MM.1S (cell line): ENCODE results near the gene QSOX1.

Experiments used
- DNase-seq: peaks from one replicate; pipeline ENCODE4 v3.0.0-alpha.2; 2015
- H2AFZ ChIP-seq: fragments of 300-600 bp; sonication (generic); 2 replicates; pipeline ENCODE4 v1.6.0; 2016; ENCODE audit warnings: antibody characterized with exemption, low read length
- H3F3A ChIP-seq: fragments of 300-600 bp; sonication (generic); 2 replicates; pipeline ENCODE4 v1.6.1; 2016; ENCODE audit warnings: mild to moderate bottlenecking, antibody characterized with exemption, low read length, moderate library complexity, mixed read lengths; ENCODE audit not compliant: insufficient read depth
- H3K27ac ChIP-seq: fragments of 300-600 bp; sonication (generic); 2 replicates; pipeline ENCODE4 v1.5.1; 2016; ENCODE audit warnings: mild to moderate bottlenecking, low read length
- H3K27me3 ChIP-seq: fragments of 300-600 bp; sonication (generic); replicated peaks from 2 replicates; pipeline ENCODE4 v1.6.0; 2016; ENCODE audit warnings: low read length; ENCODE audit not compliant: insufficient read depth
- H3K36me3 ChIP-seq: fragments of 300-600 bp; sonication (generic); replicated peaks from 2 replicates; pipeline ENCODE4 v1.6.1; 2016; ENCODE audit warnings: mild to moderate bottlenecking, low read length, mixed read lengths; ENCODE audit not compliant: insufficient read depth
- H3K4me1 ChIP-seq: fragments of 300-600 bp; sonication (generic); 2 replicates; pipeline ENCODE4 v1.6.1; 2016; ENCODE audit warnings: low read length, mixed read lengths
- H3K4me2 ChIP-seq: fragments of 300-600 bp; sonication (generic); 2 replicates; pipeline ENCODE4 v1.6.0; 2016; ENCODE audit warnings: low read depth, low read length
- H3K4me3 ChIP-seq: fragments of 300-600 bp; sonication (generic); 2 replicates; pipeline ENCODE4 v1.5.1; 2016; ENCODE audit warnings: low read length, mixed read lengths
- H3K79me2 ChIP-seq: fragments of 300-600 bp; sonication (generic); 2 replicates; pipeline ENCODE4 v1.6.1; 2016; ENCODE audit warnings: mixed run types, low read length, mixed read lengths
- H3K9ac ChIP-seq: fragments of 300-600 bp; sonication (generic); 2 replicates; pipeline ENCODE4 v1.6.1; 2016; ENCODE audit warnings: low read length, mixed read lengths
- H3K9me2 ChIP-seq: fragments of 300-600 bp; sonication (generic); replicated peaks from 2 replicates; pipeline ENCODE4 v1.6.1; 2016; ENCODE audit warnings: mild to moderate bottlenecking, low read length, mixed read lengths; ENCODE audit not compliant: insufficient read depth
- H3K9me3 ChIP-seq: fragments of 300-600 bp; sonication (generic); replicated peaks from 2 replicates; pipeline ENCODE4 v1.6.1; 2016; ENCODE audit warnings: mild to moderate bottlenecking, low read length, mixed read lengths; ENCODE audit not compliant: insufficient read depth
- H4K20me1 ChIP-seq: fragments of 300-600 bp; sonication (generic); 2 replicates; pipeline ENCODE4 v1.6.1; 2016; ENCODE audit warnings: mild to moderate bottlenecking, low read length, moderate library complexity, mixed read lengths; ENCODE audit not compliant: insufficient read depth
- EZH2 ChIP-seq: fragments of 300-600 bp; sonication (generic); optimal IDR thresholded peaks from 2 replicates; pipeline ENCODE3; 2017; ENCODE audit warnings: low read depth, mild to moderate bottlenecking, antibody characterized with exemption, low read length, mixed read lengths
- EZH2phosphoT487 ChIP-seq: fragments of 300-600 bp; sonication (generic); IDR thresholded peaks from 2 replicates; pipeline ENCODE4 v1.6.1; 2018; ENCODE audit warnings: antibody characterized with exemption, low read length
- TF ChIP-seq, protein P1 (sequence below): fragments of 300-600 bp; sonication (generic); IDR thresholded peaks from 2 replicates; pipeline ENCODE4 v1.5.1; 2016; ENCODE audit warnings: antibody characterized with exemption, low read length, mixed read lengths

Gene QSOX1

DNA sequence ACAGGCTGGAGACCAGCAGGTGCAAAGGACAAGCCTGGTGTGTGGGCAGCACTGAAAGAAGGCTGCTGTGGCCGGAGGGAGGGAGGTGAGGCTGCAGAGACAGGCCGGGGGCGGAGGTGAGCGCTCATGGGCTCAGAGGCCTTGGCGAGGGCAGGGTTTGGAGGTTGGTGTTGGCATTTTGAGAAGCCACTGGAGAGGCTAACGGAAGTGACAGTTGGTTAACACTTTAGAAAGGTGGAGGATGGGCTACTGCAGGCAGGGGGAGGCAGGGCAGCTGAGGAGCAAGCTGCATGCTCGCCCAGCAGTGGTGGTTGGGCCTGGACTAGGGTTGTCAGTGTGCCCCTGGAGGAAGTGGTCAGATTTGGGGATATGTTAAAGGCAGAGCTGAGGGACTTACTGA, 37.5 kb downstream of the QSOX1 start:
- H3K36me3 ChIP-seq = no peaks in the 10 kb centered on the region
- no peaks in the 10 kb centered on the region for H3K27me3 ChIP-seq
- H4K20me1 ChIP-seq = no peaks in the 10 kb centered on the region
- H2AFZ ChIP-seq = no peak overlapping the region
- no peaks in the 10 kb centered on the region for H3K9me3 ChIP-seq
- no peak for DNase-seq
- H3K27ac ChIP-seq = no peak overlapping the region
- H3K4me2 ChIP-seq = no peak overlapping the region
- H3K4me3 ChIP-seq = no peak overlapping the region
- TF ChIP-seq EZH2phosphoT487 (no peak), EZH2 (no peak)
- TF ChIP-seq, protein P1, sequence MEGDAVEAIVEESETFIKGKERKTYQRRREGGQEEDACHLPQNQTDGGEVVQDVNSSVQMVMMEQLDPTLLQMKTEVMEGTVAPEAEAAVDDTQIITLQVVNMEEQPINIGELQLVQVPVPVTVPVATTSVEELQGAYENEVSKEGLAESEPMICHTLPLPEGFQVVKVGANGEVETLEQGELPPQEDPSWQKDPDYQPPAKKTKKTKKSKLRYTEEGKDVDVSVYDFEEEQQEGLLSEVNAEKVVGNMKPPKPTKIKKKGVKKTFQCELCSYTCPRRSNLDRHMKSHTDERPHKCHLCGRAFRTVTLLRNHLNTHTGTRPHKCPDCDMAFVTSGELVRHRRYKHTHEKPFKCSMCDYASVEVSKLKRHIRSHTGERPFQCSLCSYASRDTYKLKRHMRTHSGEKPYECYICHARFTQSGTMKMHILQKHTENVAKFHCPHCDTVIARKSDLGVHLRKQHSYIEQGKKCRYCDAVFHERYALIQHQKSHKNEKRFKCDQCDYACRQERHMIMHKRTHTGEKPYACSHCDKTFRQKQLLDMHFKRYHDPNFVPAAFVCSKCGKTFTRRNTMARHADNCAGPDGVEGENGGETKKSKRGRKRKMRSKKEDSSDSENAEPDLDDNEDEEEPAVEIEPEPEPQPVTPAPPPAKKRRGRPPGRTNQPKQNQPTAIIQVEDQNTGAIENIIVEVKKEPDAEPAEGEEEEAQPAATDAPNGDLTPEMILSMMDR = no peak
- H3F3A ChIP-seq = no peaks in the 10 kb centered on the region
- no peaks in the 10 kb centered on the region for H3K79me2 ChIP-seq
- H3K4me1 ChIP-seq = no peaks in the 10 kb centered on the region
- no peaks in the 10 kb centered on the region for H3K9me2 ChIP-seq
- H3K9ac ChIP-seq = no peak overlapping the region

DNA sequence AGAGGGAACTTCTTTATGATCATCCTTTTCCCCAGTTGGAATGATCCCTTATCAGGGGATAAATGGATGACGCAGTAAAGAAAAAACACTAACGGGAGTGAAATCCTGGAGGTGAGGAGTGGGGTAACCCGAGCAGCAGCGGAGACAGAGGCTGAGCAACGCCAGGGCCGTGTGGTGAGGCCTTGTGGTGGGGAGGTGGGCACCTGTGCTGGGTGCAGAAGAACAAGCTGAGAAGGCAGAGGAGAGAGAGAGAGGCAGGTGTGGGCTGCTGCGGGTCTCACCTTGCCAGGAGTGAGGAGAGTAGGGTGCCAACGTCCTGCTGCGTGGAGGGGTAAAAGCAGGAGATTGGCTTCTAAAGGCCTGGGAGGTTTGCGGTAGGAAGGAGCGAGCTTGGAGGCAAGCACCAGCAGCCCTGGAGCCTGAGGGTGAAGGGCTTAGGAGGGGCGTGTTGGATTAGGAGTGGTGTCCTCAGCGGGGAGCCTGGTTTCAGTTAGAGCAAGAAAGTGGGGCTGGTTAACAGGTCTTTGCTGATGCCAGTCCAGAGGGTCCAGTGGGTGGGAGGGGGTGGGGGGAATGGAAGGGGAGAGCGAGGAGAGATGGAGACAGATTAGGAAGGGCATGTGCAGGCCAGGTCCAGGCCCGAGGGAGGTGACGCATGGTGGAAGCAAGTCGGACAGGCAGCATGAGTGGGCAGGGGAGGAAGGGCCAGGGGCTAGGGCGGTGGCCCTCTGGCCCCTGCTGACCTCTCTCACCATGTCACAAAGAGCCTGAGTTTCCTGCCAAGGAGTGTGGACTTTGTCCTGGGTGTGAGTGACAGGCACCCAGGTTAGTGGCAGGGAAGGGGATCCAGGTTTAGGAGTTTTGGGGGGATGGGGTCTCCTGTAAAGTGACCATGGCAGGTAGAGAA, 38.7 kb downstream of the QSOX1 start:
- H3F3A ChIP-seq = no peaks in the 10 kb centered on the region
- H3K27ac ChIP-seq = no peak overlapping the region
- H3K9me2 ChIP-seq = no peaks in the 10 kb centered on the region
- no peaks in the 10 kb centered on the region for H3K9me3 ChIP-seq
- H4K20me1 ChIP-seq = no peaks in the 10 kb centered on the region
- DNase-seq = no peak
- H3K36me3 ChIP-seq = no peaks in the 10 kb centered on the region
- H3K4me2 ChIP-seq = no peak overlapping the region
- H3K4me1 ChIP-seq = no peaks in the 10 kb centered on the region
- no peak for TF ChIP-seq EZH2
- TF ChIP-seq, protein P1 = no peak
- no peak for TF ChIP-seq EZH2phosphoT487
- H3K79me2 ChIP-seq = no peaks in the 10 kb centered on the region
- no peak overlapping the region for H2AFZ ChIP-seq
- H3K27me3 ChIP-seq = no peaks in the 10 kb centered on the region
- no peak overlapping the region for H3K4me3 ChIP-seq
- no peak overlapping the region for H3K9ac ChIP-seq

DNA sequence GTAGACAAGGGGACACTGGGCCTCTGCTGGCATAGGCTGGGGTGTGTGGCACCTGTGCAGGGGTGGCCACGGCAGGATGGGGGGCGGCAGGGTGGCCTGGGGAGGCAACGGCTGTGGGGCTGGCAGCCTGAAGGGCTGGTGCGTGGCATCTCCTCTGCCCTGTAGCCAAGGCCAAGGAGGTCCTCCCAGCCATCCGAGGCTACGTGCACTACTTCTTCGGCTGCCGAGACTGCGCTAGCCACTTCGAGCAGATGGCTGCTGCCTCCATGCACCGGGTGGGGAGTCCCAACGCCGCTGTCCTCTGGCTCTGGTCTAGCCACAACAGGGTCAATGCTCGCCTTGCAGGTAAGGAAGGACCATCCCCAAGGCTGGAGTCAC, 39.4 kb downstream of the QSOX1 start:
- H2AFZ ChIP-seq = no peak overlapping the region
- H3K9me3 ChIP-seq = no peaks in the 10 kb centered on the region
- H3K9me2 ChIP-seq = no peaks in the 10 kb centered on the region
- no peaks in the 10 kb centered on the region for H3K79me2 ChIP-seq
- TF ChIP-seq EZH2phosphoT487 (no peak), EZH2 (no peak)
- TF ChIP-seq, protein P1 = no peak
- no peak overlapping the region for H3K4me3 ChIP-seq
- H3K27me3 ChIP-seq = no peaks in the 10 kb centered on the region
- no peaks in the 10 kb centered on the region for H3F3A ChIP-seq
- H3K4me2 ChIP-seq = no peak overlapping the region
- no peak overlapping the region for H3K9ac ChIP-seq
- no peaks in the 10 kb centered on the region for H3K36me3 ChIP-seq
- H4K20me1 ChIP-seq = no peaks in the 10 kb centered on the region
- no peak for DNase-seq
- no peaks in the 10 kb centered on the region for H3K4me1 ChIP-seq
- no peak overlapping the region for H3K27ac ChIP-seq
